ENCODE measurements around the gene SAPCD2. TPM values are rescaled to one million over a fixed set of nuclear protein-coding genes. Genes with fewer than 3 reads are reported as not detected.

Gene SAPCD2
- polyA plus RNA-seq, 3 donors: 0.03 to 3.1 (median 1.7) TPM

- H3K4me1 ChIP-seq (ENCODE audit: control insufficient read depth in 1 of 2, insufficient read depth in 2 of 2, low read length in 2 of 2): peaks cover 41 to 64% of the 10 kb centered on the region in 2 donors
Measured at GRCh38 chr9:137069508-137070091, 757 bp downstream of the SAPCD2 start.

More at GRCh38 chr9:137069508-137070091, 757 bp downstream of the SAPCD2 start:
- H4K20me1 ChIP-seq (ENCODE audit: insufficient read depth, low read length): no peaks in the 10 kb centered on the region
- H3K9me3 ChIP-seq (replicated peaks in 1 of 2; ENCODE audit: control insufficient read depth in 1 of 2, insufficient read depth in 1 of 2, low read length in 2 of 2): no peaks in the 10 kb centered on the region
- intact Hi-C loops (cut with micrococcal nuclease): loop anchor here (2.0 to 10.0 kb wide), 3 partner anchors 17 to 285 kb away; partner anchors contain the start of genes FUT7 (in 1 of the 2) and MAN1B1 (in 1 of the 2)
- no peak for DNase-seq
- H3K4me3 ChIP-seq (replicated peaks in 1 of 3; ENCODE audit: low read depth in 2 of 3, low read length in 3 of 3): peak overlapping the region in 1 of 3 experiments; percentile 54
- 6% methylated on average over 52 of the region's 52 CpGs for WGBS (ENCODE audit: insufficient coverage)
- H3K27me3 ChIP-seq (ENCODE audit: control insufficient read depth in 2 of 2, insufficient read depth in 2 of 2, low read length in 2 of 2): peaks cover 0 to 5% of the 10 kb centered on the region in 2 donors
- Mint-ChIP-seq H3K27ac (peak overlapping the region in 1 of 7 donors; percentile 54), H3K9me3 (peaks cover 0 to 4% (median 2%) of the 10 kb centered on the region in 7 donors), H3K4me1 (peaks cover 53% of the 10 kb centered on the region), H3K36me3 (peaks cover 3 to 15% of the 10 kb centered on the region in 2 donors), H3K4me3 (peak overlapping the region; percentile 56 to 74), H3K27me3 (ENCODE audit: low read depth in 3 of 3) (peaks cover 0 to 3% (median 0%) of the 10 kb centered on the region in 3 donors)
- peaks cover 6% of the 10 kb centered on the region for H3K79me2 ChIP-seq (ENCODE audit: insufficient read depth, low read length)
- no peak overlapping the region for H3K27ac ChIP-seq (ENCODE audit: low read depth in 1 of 2, low read length in 2 of 2)
- H3K4me2 ChIP-seq (replicated peaks; ENCODE audit: extremely low read depth, low read length, poor library complexity, severe bottlenecking): peak overlapping the region; percentile 76
- TF ChIP-seq, protein P1, sequence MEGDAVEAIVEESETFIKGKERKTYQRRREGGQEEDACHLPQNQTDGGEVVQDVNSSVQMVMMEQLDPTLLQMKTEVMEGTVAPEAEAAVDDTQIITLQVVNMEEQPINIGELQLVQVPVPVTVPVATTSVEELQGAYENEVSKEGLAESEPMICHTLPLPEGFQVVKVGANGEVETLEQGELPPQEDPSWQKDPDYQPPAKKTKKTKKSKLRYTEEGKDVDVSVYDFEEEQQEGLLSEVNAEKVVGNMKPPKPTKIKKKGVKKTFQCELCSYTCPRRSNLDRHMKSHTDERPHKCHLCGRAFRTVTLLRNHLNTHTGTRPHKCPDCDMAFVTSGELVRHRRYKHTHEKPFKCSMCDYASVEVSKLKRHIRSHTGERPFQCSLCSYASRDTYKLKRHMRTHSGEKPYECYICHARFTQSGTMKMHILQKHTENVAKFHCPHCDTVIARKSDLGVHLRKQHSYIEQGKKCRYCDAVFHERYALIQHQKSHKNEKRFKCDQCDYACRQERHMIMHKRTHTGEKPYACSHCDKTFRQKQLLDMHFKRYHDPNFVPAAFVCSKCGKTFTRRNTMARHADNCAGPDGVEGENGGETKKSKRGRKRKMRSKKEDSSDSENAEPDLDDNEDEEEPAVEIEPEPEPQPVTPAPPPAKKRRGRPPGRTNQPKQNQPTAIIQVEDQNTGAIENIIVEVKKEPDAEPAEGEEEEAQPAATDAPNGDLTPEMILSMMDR (IDR thresholded peaks at IDR 0.05): no peak
- peak overlapping the region; percentile 46 for H2AFZ ChIP-seq (ENCODE audit: insufficient read depth, low read depth, low read length, poor library complexity, severe bottlenecking)
- H3K9ac ChIP-seq (ENCODE audit: insufficient read depth, low read length, poor library complexity, severe bottlenecking): no peak overlapping the region
- H3K36me3 ChIP-seq (replicated peaks in 1 of 2; ENCODE audit: control insufficient read depth in 1 of 2, insufficient read depth in 2 of 2, low read length in 2 of 2): peaks cover 0 to 5% of the 10 kb centered on the region in 2 donors

Measured in CD14-positive monocyte (primary cell).